Head of caudate nucleus (tissue), 42 donors: ENCODE results near the gene PSMD9.
"Not testable (repeated sequence)": the region's sequence is repeated elsewhere in the genome, so short reads cannot be mapped to it uniquely, and the experiment has no call there.

Experiments
- DNase-seq, 42 donors: peaks; one replicate each; pipeline versions ENCODE4 v3.0.0 to v3.0.0-alpha.2; 2020 to 2021; ENCODE audit warnings: mixed read lengths in 7 of 42
- intact Hi-C: fragments of 100-400 bp; cut with DNase I; formaldehyde crosslinking; loops from one replicate; pipeline ENCODE4 v1.15.0; 2022

Gene PSMD9

DNA sequence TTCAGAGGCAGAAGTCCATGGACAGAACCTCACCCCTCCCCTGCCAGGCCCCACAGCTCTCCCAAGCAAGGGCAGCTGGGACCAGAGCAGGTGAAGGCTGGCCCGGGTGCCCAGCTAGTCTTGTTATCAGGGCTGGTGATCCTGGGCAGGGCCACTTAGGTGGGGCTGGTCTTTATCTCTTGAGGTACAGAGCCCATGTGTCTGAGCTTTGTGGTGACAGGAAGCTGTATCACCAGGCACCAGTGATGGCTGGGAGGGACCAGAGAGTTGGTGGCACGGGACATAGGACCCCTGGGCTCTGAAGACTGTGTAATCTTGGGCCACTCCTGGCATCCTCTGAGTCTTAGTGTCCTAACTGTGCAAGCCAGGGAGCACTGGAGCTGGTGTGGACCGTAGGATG lies 17.1 kb upstream of the PSMD9 start:
- no peak for DNase-seq
- intact Hi-C loops, result no loop called here

DNA sequence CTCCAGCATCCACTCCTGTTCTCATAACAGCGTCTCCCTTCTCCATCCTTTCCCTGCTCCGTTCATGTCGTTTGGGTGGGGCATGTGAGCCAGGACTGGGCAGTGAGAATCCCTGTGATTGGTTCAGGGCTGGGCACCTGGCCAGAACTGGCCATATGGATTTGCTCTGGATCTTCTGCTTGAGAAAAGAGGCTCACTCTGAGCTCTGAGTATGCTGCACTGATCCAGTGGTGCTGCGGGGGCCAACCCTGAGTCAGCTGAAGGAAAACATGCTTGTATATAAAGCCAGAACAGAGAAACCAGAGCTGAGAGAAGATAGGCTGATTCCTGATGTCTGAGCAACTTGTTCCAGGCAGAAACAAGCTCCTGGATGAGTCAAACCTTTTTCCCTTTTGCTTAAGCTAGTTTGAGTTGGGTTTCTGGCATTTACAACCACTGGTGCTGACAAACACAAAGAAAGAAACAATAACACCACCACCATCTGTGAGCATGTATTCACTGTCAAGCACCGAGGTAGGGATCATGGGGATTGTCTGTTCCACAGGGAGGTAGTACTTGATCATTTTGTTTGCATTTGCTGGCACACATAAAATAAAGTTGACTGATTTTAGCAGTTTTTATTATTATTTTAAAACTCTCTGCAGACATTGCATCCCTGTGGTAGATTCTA lies 15.9 kb upstream of the PSMD9 start:
- intact Hi-C loops, result no loop called here
- peak in 13 of 42 donors; percentile 7 to 45 (median 22) for DNase-seq

DNA sequence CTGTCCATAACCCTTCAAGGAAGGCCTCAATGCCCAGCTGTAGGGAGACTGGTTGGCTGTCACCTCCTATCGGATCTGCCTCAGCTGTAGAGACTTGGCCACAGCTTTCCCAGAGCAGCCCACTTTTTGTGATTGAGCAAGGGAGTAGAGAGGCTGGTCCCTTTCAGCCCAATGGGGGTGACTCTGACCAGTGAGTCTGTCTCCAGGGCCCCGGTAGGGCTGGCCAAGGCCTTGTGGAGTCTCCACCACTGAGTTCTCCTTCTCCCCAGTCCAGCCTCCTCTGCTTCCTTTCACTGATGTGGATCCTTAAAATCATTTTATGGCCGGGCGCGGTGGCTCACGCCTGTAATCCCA lies 15.4 kb upstream of the PSMD9 start:
- no peak for DNase-seq
- intact Hi-C loops, result no loop called here

DNA sequence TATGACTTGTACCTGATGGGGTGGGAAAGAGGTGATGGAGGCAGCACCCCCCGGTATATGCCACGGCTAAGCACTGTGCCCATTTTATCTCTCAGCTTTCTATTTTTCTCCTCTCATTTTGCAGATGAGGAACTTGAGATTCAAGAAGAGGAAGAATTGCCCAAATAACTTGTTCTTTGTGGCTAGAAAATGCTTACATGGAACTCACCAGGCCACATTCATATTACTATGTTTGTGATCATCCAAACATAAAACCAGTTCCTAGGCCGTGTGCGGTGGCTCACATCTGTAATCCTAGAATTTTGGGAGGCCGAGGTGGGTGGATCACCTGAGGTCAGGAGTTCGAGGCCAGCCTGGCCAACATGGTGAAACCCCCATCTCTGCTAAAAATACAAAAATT lies 14.5 kb upstream of the PSMD9 start:
- intact Hi-C loops, result no loop called here
- DNase-seq, result no peak

DNA sequence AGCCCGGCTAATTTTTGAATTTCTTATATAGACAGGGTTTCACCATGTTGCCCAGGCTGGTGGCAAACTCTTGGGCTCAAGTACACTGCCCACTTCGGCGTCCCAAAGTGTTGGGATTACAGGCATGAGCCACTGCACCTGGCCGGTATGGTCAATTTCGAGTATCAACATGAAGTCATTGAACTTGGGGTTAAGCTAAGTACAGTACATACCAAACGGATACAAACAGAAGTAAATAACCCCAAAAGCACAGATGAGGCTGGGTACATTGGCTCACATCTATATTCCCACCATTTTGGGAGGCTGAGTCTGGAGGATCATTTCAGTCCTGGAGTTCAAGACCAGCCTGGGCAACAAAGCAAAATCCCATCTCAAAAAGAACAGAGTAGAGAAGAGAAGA lies 13.0 kb upstream of the PSMD9 start:
- intact Hi-C loops, result no loop called here
- DNase-seq, result no peak

DNA sequence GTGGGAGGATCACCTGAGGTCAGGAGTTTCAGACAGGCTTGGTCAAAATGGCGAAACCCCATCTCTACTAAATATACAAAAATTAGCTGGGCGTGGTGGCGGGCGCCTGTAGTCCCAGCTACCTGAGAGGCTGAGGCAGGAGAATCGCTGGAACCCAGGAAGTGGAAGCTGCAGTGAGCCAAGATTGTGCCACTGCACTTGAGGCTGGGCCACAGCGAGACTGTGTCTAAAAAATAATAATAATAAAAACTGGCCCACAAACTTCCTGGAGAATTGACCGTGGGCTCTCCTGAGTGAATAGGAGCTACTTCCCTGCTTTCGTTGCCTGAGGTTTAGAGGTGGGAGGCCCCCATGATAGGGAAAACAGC lies 12.5 kb upstream of the PSMD9 start:
- intact Hi-C loops, DNase-seq: not testable (repeated sequence)

DNA sequence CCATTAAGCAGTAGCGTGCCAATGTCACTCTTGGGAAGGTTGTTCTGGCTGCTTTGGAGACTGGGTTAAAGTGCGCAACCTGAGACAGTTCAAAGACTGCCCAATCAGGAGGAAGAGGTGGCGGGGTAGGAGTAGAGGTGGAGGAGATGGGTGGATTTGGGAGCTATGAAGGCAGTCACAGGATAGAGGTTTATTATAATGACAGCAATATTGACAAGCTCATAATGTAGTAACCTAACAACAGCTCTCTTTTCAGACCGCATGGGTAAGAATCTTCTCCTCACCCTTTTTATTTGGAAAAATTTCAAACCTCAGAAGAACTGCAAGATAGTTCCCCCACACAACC lies 5.3 kb upstream of the PSMD9 start:
- DNase-seq, result no peak
- intact Hi-C loops, result no loop called here

DNA sequence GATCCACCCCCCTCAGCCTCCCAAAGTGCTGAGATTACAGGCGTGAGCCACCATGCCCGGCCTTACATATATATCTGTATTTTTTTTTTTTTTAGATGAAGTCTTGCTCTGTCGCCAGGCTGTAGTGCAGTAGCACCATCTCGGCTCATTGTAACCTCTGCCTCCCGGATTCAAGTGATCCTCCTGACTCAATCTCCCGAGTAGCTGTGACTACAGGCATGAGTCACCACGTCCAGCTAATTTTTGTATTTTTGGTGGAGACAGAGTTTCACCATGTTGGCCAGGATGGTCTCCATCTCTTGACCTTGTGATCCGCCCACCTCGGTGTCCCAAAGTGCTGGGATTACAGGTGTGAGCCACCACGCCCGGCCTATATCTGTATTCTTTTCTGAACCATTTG lies 3.5 kb upstream of the PSMD9 start:
- intact Hi-C loops, result loop anchor here (5.0 kb wide), 2 partner anchors 73 to 88 kb away; no protein-coding TSS in a partner anchor
- not testable (repeated sequence) for DNase-seq

DNA sequence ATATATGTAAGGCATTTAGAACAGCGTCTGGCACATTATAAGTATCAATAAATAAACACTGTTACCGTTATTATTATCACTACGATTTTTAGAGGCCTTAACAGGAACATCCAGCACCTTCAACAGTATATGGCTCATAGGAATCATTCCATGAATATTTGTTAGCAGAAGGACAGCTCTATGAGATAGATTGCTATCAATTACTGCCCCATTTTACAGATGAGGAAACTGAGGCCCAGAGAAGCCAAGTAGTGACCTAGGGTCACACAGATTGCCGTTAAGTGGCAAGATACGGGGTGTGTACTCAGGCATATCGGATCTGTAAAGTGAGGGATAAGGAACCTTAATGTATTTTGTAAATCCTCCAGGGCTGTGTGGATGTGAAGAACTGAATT lies 510 bp upstream of the PSMD9 start:
- DNase-seq, result no peak
- intact Hi-C loops, result loop anchor here (5.0 kb wide), 2 partner anchors 76 to 91 kb away; no protein-coding TSS in a partner anchor

DNA sequence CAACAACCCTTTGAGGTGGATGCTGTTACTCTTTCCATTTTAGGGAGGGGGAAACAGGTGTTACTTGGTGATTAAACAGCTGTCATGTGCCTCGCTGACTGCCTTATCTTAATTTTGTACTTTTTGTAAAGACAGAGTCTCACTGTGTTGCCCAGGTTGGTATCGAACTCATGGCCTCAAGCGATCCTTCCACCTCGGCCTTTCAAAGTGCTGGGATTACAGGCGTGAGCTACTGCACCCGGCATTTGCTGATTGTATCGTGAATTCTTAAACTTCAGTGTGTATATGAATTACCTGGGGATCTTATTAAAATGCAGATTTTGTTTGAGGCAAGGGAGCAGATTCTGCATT lies 659 bp downstream of the PSMD9 start:
- DNase-seq, result no peak
- intact Hi-C loops, result loop anchor here (5.0 kb wide), 2 partner anchors 77 to 92 kb away; no protein-coding TSS in a partner anchor

DNA sequence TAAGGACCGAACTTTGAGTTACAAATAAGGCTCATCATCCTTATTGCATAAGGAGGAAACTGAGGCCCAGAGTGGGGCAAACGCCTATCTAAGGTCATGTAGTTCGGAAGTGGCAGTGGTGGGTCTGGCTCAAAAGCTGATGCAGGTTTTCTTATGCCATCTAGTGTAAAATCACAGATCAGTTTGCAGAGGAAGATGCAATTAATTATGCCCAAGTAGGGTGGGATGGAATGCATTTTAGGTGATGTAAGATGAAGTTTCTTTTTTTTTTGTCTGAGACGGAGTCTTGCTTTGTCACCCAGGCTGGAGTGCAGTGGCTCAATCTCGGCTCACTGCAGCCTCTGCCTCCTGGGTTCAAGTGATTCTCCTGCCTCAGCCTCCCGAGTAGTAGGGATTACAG lies 1.1 kb downstream of the PSMD9 start:
- intact Hi-C loops, result loop anchor here (5.0 kb wide), 2 partner anchors 77 to 92 kb away; no protein-coding TSS in a partner anchor
- DNase-seq, result not testable (repeated sequence)

DNA sequence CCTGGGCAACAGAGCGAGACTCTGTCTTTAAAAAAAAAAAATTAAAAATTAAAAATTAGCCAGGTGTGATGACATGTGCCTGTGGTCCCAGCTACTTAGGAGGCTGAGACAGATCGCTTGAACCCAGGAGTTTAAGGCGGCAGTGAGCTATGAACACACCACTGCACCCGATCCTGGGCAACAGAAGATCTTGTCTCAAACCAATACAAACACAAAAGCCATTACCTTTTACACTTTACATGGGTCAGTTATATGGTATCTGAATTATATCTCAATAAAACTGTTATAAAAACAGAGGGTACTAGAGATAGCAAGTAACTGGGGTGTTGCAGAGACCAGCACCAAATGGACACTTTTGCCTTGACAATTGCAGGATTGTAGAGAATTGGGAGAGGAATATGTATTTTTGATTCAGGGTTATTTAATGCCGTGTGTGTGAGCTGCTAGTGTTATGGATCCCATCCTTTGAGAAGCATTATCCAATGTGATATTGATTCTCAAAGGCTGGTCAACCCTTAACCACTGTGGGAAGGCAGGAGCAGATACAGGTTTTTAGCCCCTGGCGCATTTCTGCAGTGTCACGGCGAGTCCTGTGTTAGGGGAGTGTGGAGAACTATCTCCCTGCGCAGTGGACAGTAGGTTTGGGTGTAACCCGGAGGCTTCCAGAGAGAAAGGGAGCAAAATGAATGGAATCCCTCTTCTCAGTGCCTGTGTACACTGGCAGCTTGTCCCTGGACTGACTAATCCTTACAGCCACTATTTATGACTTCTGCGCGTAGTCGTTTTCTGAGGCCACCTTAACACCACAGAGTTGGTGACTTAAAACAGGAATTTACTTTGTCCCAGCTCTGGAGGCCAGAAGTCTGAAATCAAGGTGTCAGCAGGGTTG lies 4.3 kb downstream of the PSMD9 start:
- intact Hi-C loops, result no loop called here
- no peak for DNase-seq

DNA sequence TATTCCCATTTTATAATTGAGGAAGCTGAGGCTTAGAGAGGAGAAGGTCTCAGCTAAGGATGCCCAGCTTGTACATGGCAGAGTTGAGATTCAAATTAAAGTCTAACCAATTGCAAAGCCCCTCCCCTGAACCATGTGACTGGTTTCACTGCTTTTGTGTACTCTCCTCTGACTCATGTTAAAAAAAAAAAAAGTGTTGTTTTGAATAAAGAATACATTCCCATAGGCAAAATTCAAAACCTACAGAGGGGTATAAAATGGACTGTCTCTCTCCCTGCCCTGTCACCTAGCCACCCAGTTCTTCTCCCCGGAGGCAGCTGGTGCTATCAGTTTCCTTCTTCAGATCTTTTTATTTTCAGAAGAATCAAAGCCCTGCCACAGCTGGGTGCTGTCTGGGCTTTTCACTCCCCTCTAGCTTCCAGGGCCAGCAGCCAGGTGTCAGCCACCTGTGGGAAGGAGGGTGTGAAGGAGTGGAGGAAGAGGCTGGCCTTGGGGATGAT lies 5.4 kb downstream of the PSMD9 start:
- peak in 2 of 42 donors; percentile 47 to 48 for DNase-seq
- intact Hi-C loops, result no loop called here

DNA sequence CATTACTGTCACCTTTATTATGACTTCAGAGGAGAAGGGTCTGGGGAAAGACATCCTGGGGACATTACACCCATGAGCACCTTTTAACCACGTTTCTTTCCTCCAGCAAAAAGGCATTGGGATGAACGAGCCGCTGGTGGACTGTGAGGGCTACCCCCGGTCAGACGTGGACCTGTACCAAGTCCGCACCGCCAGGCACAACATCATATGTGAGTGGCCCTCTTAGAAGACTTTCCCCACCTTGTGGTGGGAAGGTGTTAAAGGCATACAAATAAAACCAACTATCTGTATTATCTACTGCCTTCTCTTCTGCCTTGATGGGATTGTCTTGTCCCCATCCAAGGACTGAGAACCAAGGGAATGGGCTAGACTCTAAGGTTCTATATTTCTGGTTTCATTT lies 6.0 kb downstream of the PSMD9 start:
- intact Hi-C loops, result no loop called here
- no peak for DNase-seq

DNA sequence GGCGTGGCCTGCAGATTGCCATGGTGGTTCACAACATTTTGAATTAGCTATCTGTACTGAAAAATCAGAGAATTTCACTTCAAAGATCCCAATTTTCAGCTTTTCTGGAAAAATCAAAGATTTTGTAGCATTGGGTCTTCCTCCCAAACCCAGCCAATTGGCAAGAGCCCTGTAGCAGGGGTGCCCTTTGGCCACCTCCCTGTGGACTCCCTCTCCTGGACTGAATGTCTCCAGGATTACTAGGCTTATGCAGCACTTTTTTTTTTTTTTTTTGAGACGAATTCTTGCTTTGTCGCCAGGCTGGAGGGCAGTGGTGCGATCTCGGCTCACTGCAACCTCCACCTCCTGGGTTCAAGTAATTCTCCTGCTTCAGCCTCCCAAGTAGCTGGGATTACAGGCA lies 9.7 kb downstream of the PSMD9 start:
- intact Hi-C loops, result no loop called here
- DNase-seq, result no peak

DNA sequence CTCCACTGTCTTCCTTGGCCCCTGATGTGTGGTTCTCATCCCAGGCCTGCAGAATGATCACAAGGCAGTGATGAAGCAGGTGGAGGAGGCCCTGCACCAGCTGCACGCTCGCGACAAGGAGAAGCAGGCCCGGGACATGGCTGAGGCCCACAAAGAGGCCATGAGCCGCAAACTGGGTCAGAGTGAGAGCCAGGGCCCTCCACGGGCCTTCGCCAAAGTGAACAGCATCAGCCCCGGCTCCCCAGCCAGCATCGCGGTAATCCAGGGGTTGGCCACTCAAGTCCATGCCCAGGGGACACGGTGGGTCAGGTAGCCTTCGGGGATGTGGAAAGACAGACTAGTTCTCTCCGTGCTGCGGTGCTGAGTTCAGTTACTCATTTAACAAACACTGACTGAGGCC lies 11.0 kb downstream of the PSMD9 start:
- no peak for DNase-seq
- intact Hi-C loops, result no loop called here

DNA sequence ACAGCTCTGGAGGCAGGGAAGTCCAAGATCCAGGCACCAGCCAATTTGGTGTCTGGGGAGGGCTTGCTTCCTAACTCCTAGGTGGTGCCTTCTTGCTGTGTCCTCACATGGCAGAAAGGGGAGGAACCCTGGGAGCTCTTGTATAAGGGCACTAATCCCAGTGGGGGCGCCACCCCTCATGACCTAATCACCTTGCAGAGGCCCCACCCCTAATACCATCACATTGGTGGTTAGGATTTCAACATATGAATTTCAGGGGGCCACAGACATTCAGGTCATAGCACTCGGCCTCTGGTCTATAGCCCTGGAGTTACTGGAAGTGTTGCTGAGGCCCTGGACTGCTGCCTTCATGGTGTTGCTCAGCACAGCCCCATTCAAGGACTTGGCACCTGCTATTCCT lies 14.6 kb downstream of the PSMD9 start:
- DNase-seq, result peak in 1 of 42 donors; percentile 38
- intact Hi-C loops, result no loop called here

DNA sequence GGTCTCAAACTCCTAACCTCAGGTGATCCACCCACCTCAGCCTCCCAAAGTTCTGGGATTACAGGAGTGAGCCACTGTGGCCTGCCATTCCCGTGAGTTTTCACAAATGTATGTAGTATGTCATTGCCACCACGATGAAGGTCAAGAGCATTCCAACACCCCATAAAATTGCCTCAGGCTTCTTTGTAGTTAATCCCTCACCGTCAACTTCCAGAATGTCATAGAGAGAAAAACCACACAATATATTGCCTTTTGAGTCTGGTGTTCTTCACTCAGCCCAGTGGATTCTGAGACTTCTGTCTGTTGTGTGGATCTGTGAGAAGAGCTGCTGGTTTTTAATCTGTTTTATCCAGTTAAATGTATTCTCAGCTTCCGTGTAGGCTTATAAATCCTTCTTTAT lies 17.2 kb downstream of the PSMD9 start:
- intact Hi-C loops, result no loop called here

DNA sequence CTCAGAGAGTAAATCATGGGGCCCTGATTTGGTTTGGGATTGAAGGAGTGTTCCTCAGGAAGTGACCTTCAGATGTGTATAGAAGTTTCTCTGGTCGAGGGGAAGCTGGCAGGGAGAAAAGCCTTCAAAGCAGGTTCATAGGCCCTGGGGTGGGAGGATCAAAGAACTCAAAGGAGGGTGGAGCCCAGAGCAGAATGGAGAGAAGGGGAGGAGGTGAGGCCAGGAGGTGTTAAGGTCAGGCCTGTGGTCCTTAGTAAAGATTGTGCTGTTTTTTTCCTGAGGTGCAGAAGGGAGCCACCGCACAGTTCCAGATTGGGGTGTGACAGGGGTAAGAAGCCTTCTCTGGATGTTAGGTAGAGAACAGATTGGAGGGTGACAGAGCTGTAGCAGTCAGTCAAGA lies 20.1 kb downstream of the PSMD9 start:
- DNase-seq, result no peak
- intact Hi-C loops, result no loop called here

More for the DNA sequence above, 17.2 kb downstream of the PSMD9 start:
- DNase-seq, result no peak

DNA sequence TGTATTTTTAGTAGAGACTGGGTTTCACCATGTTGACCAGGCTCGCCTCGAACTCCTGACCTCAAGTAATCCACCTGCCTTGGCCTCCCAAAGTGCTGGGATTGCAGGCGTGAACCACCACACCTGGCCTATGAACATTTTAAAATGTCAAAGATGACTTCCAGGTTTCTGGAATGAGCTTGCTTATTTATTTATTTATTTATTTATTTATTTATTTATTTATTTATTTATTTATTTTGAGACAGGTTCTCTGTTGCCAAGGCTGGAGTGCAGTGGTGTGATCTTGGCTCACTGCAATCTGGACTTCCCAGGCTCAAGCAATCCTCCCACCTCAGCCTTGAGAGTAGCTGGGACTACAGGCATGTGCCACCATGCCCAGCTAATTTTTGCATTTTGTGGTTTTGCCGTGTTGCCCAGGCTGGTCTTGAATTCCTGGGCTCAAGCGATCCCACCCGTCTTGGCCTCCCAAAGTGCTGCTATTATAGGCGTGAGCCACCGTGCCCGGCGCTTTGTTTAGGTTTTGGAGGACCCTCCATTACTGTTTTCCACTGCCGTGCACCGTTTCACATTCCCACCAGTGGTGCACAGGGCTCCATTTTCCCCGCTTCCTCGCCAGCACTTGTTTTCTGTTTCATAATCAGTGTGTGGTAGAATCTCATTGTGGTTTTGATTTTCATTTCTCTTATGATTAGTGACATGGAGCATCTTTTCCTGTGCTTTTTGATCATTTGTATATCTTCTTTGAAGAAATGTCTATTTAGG lies 23.4 kb downstream of the PSMD9 start:
- intact Hi-C loops, result loop anchor here (10.0 kb wide), 1 partner anchor 113 kb away; the partner anchor contains the start of gene BCL7A
- DNase-seq, result no peak
